ENCODE measurements around the gene KCNJ12. TPM values are rescaled to one million over a fixed set of nuclear protein-coding genes. Genes with fewer than 3 reads are reported as not detected.
"Not testable (repeated sequence)": the region's sequence is repeated elsewhere in the genome, so short reads cannot be mapped to it uniquely, and the experiment has no call there.

KCNJ12 gene
- total and polyA plus RNA-seq, 5 donors from 2014 or later = 0.15 TPM; not detected in 4

DNA sequence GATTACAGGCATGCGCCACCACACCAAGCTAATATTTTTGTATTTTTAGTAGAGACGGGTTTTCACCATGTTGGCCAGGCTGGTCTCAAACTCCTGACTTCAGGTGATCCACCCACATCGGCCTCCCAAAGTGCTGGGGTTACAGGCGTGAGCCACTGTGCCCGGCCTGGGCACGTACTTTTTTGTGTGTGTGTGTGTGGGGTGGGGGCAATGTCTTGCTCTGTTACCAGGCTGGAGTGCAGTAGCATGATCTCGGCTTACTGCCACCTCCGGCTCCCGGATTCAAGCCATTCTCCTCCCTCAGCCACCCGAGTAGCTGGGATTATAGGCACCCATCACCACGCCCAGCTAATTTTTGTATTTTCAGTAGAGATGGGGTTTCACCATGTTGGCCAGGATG lies 36.6 kb upstream of the KCNJ12 start:
- not testable (repeated sequence) for H3K27me3 Mint-ChIP-seq; H3K36me3 ChIP-seq (ENCODE audit: control insufficient read depth, insufficient read depth, low read length); DNase-seq; H3K4me1 ChIP-seq (ENCODE audit: control insufficient read depth, insufficient read depth, low read length, poor library complexity, severe bottlenecking); H3K27ac Mint-ChIP-seq; H3K4me3 Mint-ChIP-seq; H3K4me3 ChIP-seq (ENCODE audit: low read depth, low read length); H3K9me3 Mint-ChIP-seq; H3K36me3 Mint-ChIP-seq; H3K27me3 ChIP-seq (ENCODE audit: control insufficient read depth, insufficient read depth, low read length); H3K9me3 ChIP-seq (ENCODE audit: control insufficient read depth in 2 of 2, low read length in 2 of 2); H3K27ac ChIP-seq (ENCODE audit: insufficient read depth, low read length, poor library complexity, severe bottlenecking); H3K4me1 Mint-ChIP-seq; ATAC-seq (ENCODE audit: low read depth in 2 of 2)

DNA sequence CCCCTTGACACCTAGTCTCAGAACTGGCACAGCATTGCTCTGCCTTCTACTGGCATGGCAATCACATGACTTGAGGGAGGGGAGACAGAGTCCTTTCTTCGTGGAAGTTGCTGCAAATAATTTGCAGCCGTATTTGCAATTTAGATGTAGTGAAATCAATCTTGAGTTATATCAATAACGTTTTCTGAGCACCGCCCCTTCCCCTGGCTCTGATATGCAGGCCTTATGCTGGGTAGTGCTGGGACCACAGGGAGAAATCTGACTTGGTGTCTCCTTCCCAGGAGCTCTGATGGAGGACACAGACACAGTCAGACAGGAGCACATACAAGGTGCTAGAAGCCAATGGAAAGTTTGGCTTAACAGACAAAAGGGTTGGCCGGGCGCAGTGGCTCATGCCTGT lies 35.8 kb upstream of the KCNJ12 start:
- not testable (repeated sequence) for ATAC-seq (ENCODE audit: low read depth in 2 of 2); H3K27ac Mint-ChIP-seq; H3K36me3 ChIP-seq (ENCODE audit: control insufficient read depth, insufficient read depth, low read length); H3K9me3 Mint-ChIP-seq; H3K36me3 Mint-ChIP-seq; H3K4me1 Mint-ChIP-seq; H3K27me3 Mint-ChIP-seq; H3K4me3 Mint-ChIP-seq; H3K9me3 ChIP-seq (ENCODE audit: control insufficient read depth in 2 of 2, low read length in 2 of 2); H3K27ac ChIP-seq (ENCODE audit: insufficient read depth, low read length, poor library complexity, severe bottlenecking); H3K4me3 ChIP-seq (ENCODE audit: low read depth, low read length); DNase-seq; H3K27me3 ChIP-seq (ENCODE audit: control insufficient read depth, insufficient read depth, low read length); H3K4me1 ChIP-seq (ENCODE audit: control insufficient read depth, insufficient read depth, low read length, poor library complexity, severe bottlenecking)

DNA sequence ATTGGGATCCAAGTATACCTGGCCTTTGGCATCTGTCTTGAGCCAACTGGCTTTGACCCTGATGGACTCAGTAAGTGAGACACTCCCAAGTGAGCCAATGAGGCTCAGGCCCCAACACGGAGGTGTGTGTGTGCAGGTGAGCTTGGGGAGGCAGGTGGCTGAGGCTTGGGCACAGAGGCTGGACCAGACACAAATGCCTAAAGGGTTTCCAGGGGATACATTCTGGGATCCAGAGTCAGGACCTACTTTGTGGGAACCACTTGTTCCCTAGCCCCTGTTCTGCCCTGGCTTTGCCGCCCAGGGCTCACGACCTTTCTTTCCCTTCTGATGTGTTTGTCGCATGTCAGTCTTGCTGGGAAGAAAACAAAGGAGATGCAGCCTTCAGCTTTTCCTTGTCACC lies 34.9 kb upstream of the KCNJ12 start:
- H3K9me3 ChIP-seq (ENCODE audit: control insufficient read depth in 2 of 2, low read length in 2 of 2); H3K4me1 ChIP-seq (ENCODE audit: control insufficient read depth, insufficient read depth, low read length, poor library complexity, severe bottlenecking); DNase-seq; H3K4me1 Mint-ChIP-seq; H3K36me3 Mint-ChIP-seq; H3K4me3 Mint-ChIP-seq; H3K27ac Mint-ChIP-seq; H3K4me3 ChIP-seq (ENCODE audit: low read depth, low read length); H3K36me3 ChIP-seq (ENCODE audit: control insufficient read depth, insufficient read depth, low read length); H3K27me3 Mint-ChIP-seq; H3K9me3 Mint-ChIP-seq; ATAC-seq (ENCODE audit: low read depth in 2 of 2); H3K27ac ChIP-seq (ENCODE audit: insufficient read depth, low read length, poor library complexity, severe bottlenecking); H3K27me3 ChIP-seq (ENCODE audit: control insufficient read depth, insufficient read depth, low read length): not testable (repeated sequence)

DNA sequence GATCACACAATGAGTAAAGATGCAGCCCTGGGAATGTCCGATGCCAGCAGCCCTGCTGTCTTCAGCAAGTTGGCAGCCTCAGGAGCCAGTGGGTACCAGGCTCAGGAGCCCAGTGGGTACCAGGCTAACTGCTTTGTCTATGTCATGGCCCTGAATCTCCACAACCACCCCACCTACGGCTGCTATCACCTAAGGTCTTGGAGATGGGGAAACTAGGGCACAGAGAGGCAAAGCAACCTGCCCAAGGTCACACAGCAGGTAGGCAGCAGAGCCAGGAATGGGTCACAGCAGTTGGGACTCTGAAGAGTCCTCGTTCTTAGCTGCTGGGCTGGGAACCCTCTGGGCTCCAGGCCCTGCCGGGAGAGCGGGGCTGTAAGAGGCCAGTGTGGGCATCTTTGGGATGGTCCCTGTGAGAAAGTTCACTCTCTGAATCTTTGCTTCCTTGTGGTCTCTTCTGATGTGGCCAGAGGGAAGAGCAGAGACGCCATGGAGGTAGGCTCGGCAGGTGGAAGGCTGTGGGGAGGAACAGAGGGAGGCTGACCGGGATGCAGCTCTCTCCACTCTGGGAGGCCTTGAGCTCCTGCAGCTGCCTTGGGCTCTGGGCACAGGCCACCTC lies 34.1 kb upstream of the KCNJ12 start:
- not testable (repeated sequence) for H3K9me3 Mint-ChIP-seq; H3K9me3 ChIP-seq (ENCODE audit: control insufficient read depth in 2 of 2, low read length in 2 of 2); H3K4me1 Mint-ChIP-seq; H3K36me3 Mint-ChIP-seq; ATAC-seq (ENCODE audit: low read depth in 2 of 2); H3K4me3 Mint-ChIP-seq; H3K4me3 ChIP-seq (ENCODE audit: low read depth, low read length); DNase-seq; H3K4me1 ChIP-seq (ENCODE audit: control insufficient read depth, insufficient read depth, low read length, poor library complexity, severe bottlenecking); H3K27me3 Mint-ChIP-seq; H3K27me3 ChIP-seq (ENCODE audit: control insufficient read depth, insufficient read depth, low read length); H3K36me3 ChIP-seq (ENCODE audit: control insufficient read depth, insufficient read depth, low read length); H3K27ac Mint-ChIP-seq; H3K27ac ChIP-seq (ENCODE audit: insufficient read depth, low read length, poor library complexity, severe bottlenecking)

GRCh38 chr17:21343061-21343949 lies 32.9 kb upstream of the KCNJ12 start:
- H3K9me3 ChIP-seq (ENCODE audit: control insufficient read depth in 2 of 2, low read length in 2 of 2); H3K27ac Mint-ChIP-seq; DNase-seq; H3K9me3 Mint-ChIP-seq; H3K36me3 Mint-ChIP-seq; H3K27ac ChIP-seq (ENCODE audit: insufficient read depth, low read length, poor library complexity, severe bottlenecking); H3K4me3 Mint-ChIP-seq; H3K27me3 Mint-ChIP-seq; H3K27me3 ChIP-seq (ENCODE audit: control insufficient read depth, insufficient read depth, low read length); H3K4me1 Mint-ChIP-seq; H3K4me1 ChIP-seq (ENCODE audit: control insufficient read depth, insufficient read depth, low read length, poor library complexity, severe bottlenecking); H3K36me3 ChIP-seq (ENCODE audit: control insufficient read depth, insufficient read depth, low read length); ATAC-seq (ENCODE audit: low read depth in 2 of 2); H3K4me3 ChIP-seq (ENCODE audit: low read depth, low read length): not testable (repeated sequence)

- not testable (repeated sequence) for ATAC-seq (ENCODE audit: low read depth in 2 of 2); H3K27ac ChIP-seq (ENCODE audit: insufficient read depth, low read length, poor library complexity, severe bottlenecking); H3K27me3 ChIP-seq (ENCODE audit: control insufficient read depth, insufficient read depth, low read length); H3K36me3 Mint-ChIP-seq; H3K27me3 Mint-ChIP-seq; DNase-seq; H3K4me1 ChIP-seq (ENCODE audit: control insufficient read depth, insufficient read depth, low read length, poor library complexity, severe bottlenecking); H3K27ac Mint-ChIP-seq; H3K36me3 ChIP-seq (ENCODE audit: control insufficient read depth, insufficient read depth, low read length); H3K4me3 Mint-ChIP-seq; H3K9me3 ChIP-seq (ENCODE audit: control insufficient read depth in 2 of 2, low read length in 2 of 2); H3K9me3 Mint-ChIP-seq; H3K4me3 ChIP-seq (ENCODE audit: low read depth, low read length); H3K4me1 Mint-ChIP-seq
Measured at GRCh38 chr17:21344801-21345200, 31.4 kb upstream of the KCNJ12 start.

GRCh38 chr17:21345236-21345635 lies 30.9 kb upstream of the KCNJ12 start:
- Mint-ChIP-seq H3K9me3 (peaks cover 0 to 3% (median 0%) of the 10 kb centered on the region in 7 donors), H3K4me1 (peaks cover 0 to 4% (median 1%) of the 10 kb centered on the region in 4 donors), H3K36me3 (no peaks in the 10 kb centered on the region), H3K27ac (no peak overlapping the region), H3K27me3 (no peaks in the 10 kb centered on the region), H3K4me3 (no peak overlapping the region)
- ATAC-seq (ENCODE audit: low read depth in 2 of 2) (no peak), DNase-seq (no peak)
- H3K36me3 ChIP-seq (ENCODE audit: control insufficient read depth, insufficient read depth, low read length) = no peaks in the 10 kb centered on the region
- no peaks in the 10 kb centered on the region for H3K27me3 ChIP-seq (ENCODE audit: control insufficient read depth, insufficient read depth, low read length)
- no peak overlapping the region for H3K4me3 ChIP-seq (ENCODE audit: low read depth, low read length)
- no peaks in the 10 kb centered on the region for H3K9me3 ChIP-seq (ENCODE audit: control insufficient read depth in 2 of 2, low read length in 2 of 2)
- no peaks in the 10 kb centered on the region for H3K4me1 ChIP-seq (ENCODE audit: control insufficient read depth, insufficient read depth, low read length, poor library complexity, severe bottlenecking)
- H3K27ac ChIP-seq (ENCODE audit: insufficient read depth, low read length, poor library complexity, severe bottlenecking) = no peak overlapping the region

GRCh38 chr17:21346107-21346506 lies 30.1 kb upstream of the KCNJ12 start:
- not testable (repeated sequence) for H3K27ac ChIP-seq (ENCODE audit: insufficient read depth, low read length, poor library complexity, severe bottlenecking); H3K36me3 ChIP-seq (ENCODE audit: control insufficient read depth, insufficient read depth, low read length); H3K4me3 ChIP-seq (ENCODE audit: low read depth, low read length); H3K9me3 Mint-ChIP-seq; ATAC-seq (ENCODE audit: low read depth in 2 of 2); H3K9me3 ChIP-seq (ENCODE audit: control insufficient read depth in 2 of 2, low read length in 2 of 2); H3K27me3 ChIP-seq (ENCODE audit: control insufficient read depth, insufficient read depth, low read length); H3K27me3 Mint-ChIP-seq; DNase-seq; H3K4me3 Mint-ChIP-seq; H3K4me1 Mint-ChIP-seq; H3K27ac Mint-ChIP-seq; H3K36me3 Mint-ChIP-seq; H3K4me1 ChIP-seq (ENCODE audit: control insufficient read depth, insufficient read depth, low read length, poor library complexity, severe bottlenecking)

Measured in CD4-positive, CD25-positive, alpha-beta regulatory T cell (primary cell).